ENCODE results near the gene CCDC9B. TPM values are rescaled to one million over a fixed set of nuclear protein-coding genes. Genes with fewer than 3 reads are reported as not detected.

CCDC9B gene
- polyA plus RNA-seq, 1 of the 3 experiments (the other 2 are of a cell fraction): 13.7 TPM

DNA sequence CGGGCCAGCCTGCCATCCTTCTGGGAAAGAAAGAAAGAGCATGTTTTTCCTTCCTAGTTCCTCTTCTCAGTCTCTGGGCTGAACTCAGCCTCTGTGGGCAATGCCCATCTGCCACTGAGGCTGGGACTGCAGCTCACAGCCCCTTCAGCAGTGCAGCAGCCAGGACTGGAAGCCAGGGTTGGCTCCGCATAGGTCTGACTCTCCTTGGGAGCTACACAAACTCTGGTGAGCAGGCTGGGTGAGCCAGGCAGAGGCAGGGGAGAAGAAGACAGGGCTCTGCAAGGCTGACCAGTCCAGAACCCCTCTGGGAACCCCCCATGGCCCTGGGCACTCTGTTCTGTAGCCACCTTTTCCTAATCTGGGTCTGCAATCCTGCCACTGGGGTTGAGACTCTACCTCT lies 20.9 kb upstream of the CCDC9B start:
- TF ChIP-seq FOXM1 (IDR thresholded peaks at IDR 0.05; ENCODE audit: low read depth) (no peak), NFIC (IDR thresholded peaks at IDR 0.05; ENCODE audit: borderline replicate concordance) (no peak), RCOR1 (IDR thresholded peaks at IDR 0.05; ENCODE audit: low read length) (no peak), FOSL2 (IDR thresholded peaks at IDR 0.05; ENCODE audit: borderline replicate concordance, low read depth) (no peak), GATA2 (CRISPR knock-in tag; IDR thresholded peaks at IDR 0.05) (no peak), ELF1 (IDR thresholded peaks at IDR 0.05) (no peak), CHD2 (IDR thresholded peaks at IDR 0.05; ENCODE audit: low read length, partially characterized antibody) (no peak), MXI1 (IDR thresholded peaks at IDR 0.05; ENCODE audit: low read depth, low read length) (no peak), YY1 (IDR thresholded peaks at IDR 0.05; ENCODE audit: low read depth) (no peak), SMC3 (IDR thresholded peaks at IDR 0.05; ENCODE audit: low read depth, low read length) (no peak), GABPA (IDR thresholded peaks at IDR 0.05; ENCODE audit: low read depth) (no peak), NRF1 (IDR thresholded peaks at IDR 0.05; ENCODE audit: low read depth, low read length) (no peak), FOXJ3 (CRISPR knock-in tag; IDR thresholded peaks at IDR 0.05) (no peak), SIN3A (IDR thresholded peaks at IDR 0.05; ENCODE audit: borderline replicate concordance, low read depth, low read length) (no peak)
- TF ChIP-seq, protein P1, sequence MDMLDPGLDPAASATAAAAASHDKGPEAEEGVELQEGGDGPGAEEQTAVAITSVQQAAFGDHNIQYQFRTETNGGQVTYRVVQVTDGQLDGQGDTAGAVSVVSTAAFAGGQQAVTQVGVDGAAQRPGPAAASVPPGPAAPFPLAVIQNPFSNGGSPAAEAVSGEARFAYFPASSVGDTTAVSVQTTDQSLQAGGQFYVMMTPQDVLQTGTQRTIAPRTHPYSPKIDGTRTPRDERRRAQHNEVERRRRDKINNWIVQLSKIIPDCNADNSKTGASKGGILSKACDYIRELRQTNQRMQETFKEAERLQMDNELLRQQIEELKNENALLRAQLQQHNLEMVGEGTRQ (IDR thresholded peaks at IDR 0.05; ENCODE audit: borderline replicate concordance, low read depth, low read length): no peak
- 0 out of 2 replicates have a peak, but pooled peaks cover 11% of the 10 kb centered on the region for H3K27me3 ChIP-seq (ENCODE audit: insufficient read depth)
- no peak for DNase-seq
- no peak overlapping the region for H3K27ac ChIP-seq (ENCODE audit: low read depth in 2 of 2, low read length in 1 of 2)
- H3K9ac ChIP-seq: no peak overlapping the region
- ChIA-PET CTCF (interaction anchor here (0.9 to 70.6 kb wide), 3 partner anchors 7 to 47 kb away, joined by 3 to 2194 read pairs (median 12); partner anchors contain the start of genes ANKRD63, CCDC9B, INAFM2 and PLCB2), POLR2A (no interaction called here)
- no peak overlapping the region for H2AFZ ChIP-seq (ENCODE audit: low read depth)
- no peaks in the 10 kb centered on the region for H4K20me1 ChIP-seq (ENCODE audit: insufficient read depth)
- peaks cover 0 to 26% of the 10 kb centered on the region in 2 experiments; a peak in 2 of 4 replicates for H3K4me1 ChIP-seq (ENCODE audit: control insufficient read depth in 1 of 2, insufficient read depth in 2 of 2, low read depth in 1 of 2, low read length in 1 of 2)
- no peaks in the 10 kb centered on the region for H3K9me3 ChIP-seq
- 100% methylated on average over 1 of the region's 2 CpGs for WGBS (ENCODE audit: low lambda C conversion rate)
- no peaks in the 10 kb centered on the region for H3K36me3 ChIP-seq (replicated peaks in 1 of 2; ENCODE audit: control insufficient read depth in 1 of 2, insufficient read depth in 2 of 2, low read length in 1 of 2)
- H3K4me2 ChIP-seq: no peak overlapping the region
- H3K79me2 ChIP-seq (ENCODE audit: insufficient read depth): no peaks in the 10 kb centered on the region
- H3K4me3 ChIP-seq (ENCODE audit: low read depth in 2 of 2, low read length in 1 of 2): no peak overlapping the region
- no peaks in the 10 kb centered on the region for H3K9me2 ChIP-seq
- H3F3A ChIP-seq (replicated peaks; ENCODE audit: insufficient read depth): peaks cover 6% of the 10 kb centered on the region

DNA sequence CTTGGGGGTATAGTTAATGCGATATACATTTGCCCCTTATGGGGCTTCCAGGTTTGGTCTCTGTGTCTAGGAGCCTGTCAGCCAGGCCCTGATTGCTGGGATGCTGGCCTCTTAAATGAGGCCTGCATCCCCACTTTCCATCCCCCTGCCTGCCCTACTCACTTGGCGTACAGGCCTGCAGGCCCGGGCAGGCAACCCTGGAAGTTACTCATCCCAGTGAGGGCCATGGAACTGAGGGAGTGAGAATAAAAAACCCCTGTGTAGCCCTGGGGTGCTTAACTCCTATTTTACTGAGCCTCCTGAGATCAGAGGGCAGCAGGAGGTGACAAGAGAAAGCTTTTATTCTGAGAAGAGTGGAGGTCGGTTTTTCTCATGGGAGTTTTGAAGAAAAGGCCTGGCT lies 19.3 kb upstream of the CCDC9B start:
- TF ChIP-seq GATA2 (CRISPR knock-in tag; IDR thresholded peaks at IDR 0.05) (no peak), POLR2AphosphoS5 (IDR thresholded peaks at IDR 0.05; ENCODE audit: low read depth, low read length) (no peak), RXRA (IDR thresholded peaks at IDR 0.05; ENCODE audit: borderline replicate concordance, low read depth) (no peak), EP300 (IDR thresholded peaks at IDR 0.05; ENCODE audit: borderline replicate concordance in 1 of 2, low read depth in 1 of 2, low read length in 1 of 2) (no peak), FOXJ3 (CRISPR knock-in tag; IDR thresholded peaks at IDR 0.05) (no peak), FOSL2 (IDR thresholded peaks at IDR 0.05; ENCODE audit: borderline replicate concordance, low read depth) (no peak), NFIC (IDR thresholded peaks at IDR 0.05; ENCODE audit: borderline replicate concordance) (no peak), YY1 (IDR thresholded peaks at IDR 0.05; ENCODE audit: low read depth) (no peak)
- TF ChIP-seq, protein P2, sequence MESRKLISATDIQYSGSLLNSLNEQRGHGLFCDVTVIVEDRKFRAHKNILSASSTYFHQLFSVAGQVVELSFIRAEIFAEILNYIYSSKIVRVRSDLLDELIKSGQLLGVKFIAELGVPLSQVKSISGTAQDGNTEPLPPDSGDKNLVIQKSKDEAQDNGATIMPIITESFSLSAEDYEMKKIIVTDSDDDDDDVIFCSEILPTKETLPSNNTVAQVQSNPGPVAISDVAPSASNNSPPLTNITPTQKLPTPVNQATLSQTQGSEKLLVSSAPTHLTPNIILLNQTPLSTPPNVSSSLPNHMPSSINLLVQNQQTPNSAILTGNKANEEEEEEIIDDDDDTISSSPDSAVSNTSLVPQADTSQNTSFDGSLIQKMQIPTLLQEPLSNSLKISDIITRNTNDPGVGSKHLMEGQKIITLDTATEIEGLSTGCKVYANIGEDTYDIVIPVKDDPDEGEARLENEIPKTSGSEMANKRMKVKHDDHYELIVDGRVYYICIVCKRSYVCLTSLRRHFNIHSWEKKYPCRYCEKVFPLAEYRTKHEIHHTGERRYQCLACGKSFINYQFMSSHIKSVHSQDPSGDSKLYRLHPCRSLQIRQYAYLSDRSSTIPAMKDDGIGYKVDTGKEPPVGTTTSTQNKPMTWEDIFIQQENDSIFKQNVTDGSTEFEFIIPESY (IDR thresholded peaks at IDR 0.05; ENCODE audit: borderline replicate concordance, low read depth): no peak
- H3K4me2 ChIP-seq: no peak overlapping the region
- no peaks in the 10 kb centered on the region for H3K9me2 ChIP-seq
- peaks cover 6% of the 10 kb centered on the region for H3F3A ChIP-seq (replicated peaks; ENCODE audit: insufficient read depth)
- H4K20me1 ChIP-seq (ENCODE audit: insufficient read depth): no peaks in the 10 kb centered on the region
- no peaks in the 10 kb centered on the region for H3K36me3 ChIP-seq (replicated peaks in 1 of 2; ENCODE audit: control insufficient read depth in 1 of 2, insufficient read depth in 2 of 2, low read length in 1 of 2)
- peaks cover 0 to 21% of the 10 kb centered on the region in 2 experiments; a peak in 2 of 4 replicates for H3K4me1 ChIP-seq (ENCODE audit: control insufficient read depth in 1 of 2, insufficient read depth in 2 of 2, low read depth in 1 of 2, low read length in 1 of 2)
- H2AFZ ChIP-seq (ENCODE audit: low read depth): no peak overlapping the region
- no peaks in the 10 kb centered on the region for H3K79me2 ChIP-seq (ENCODE audit: insufficient read depth)
- CTCF ChIA-PET: interaction anchor here (1.9 to 70.6 kb wide), 2 partner anchors 9 to 46 kb away, joined by 12 to 2194 read pairs; partner anchors contain the start of genes ANKRD63, CCDC9B, INAFM2 and PLCB2
- no peak for DNase-seq
- H3K27ac ChIP-seq (ENCODE audit: low read depth in 2 of 2, low read length in 1 of 2): no peak overlapping the region
- H3K9me3 ChIP-seq: no peaks in the 10 kb centered on the region
- 0 out of 2 replicates have a peak, but pooled peaks cover 11% of the 10 kb centered on the region for H3K27me3 ChIP-seq (ENCODE audit: insufficient read depth)
- POLR2A ChIA-PET: no interaction called here
- no peak overlapping the region for H3K9ac ChIP-seq
- H3K4me3 ChIP-seq (ENCODE audit: low read depth in 2 of 2, low read length in 1 of 2): no peak overlapping the region
- 77% methylated on average over 4 of the region's 4 CpGs for WGBS (ENCODE audit: low lambda C conversion rate)

All from SK-N-SH (cell line).